HCT116 (cell line): ENCODE results near the gene SPTLC3. TPM values are rescaled to one million over a fixed set of nuclear protein-coding genes. Genes with fewer than 3 reads are reported as not detected.

Source experiments
- ATAC-seq: fragments of 200-7000 bp; cut with Tn5 transposase; 2 replicates; pipeline ENCODE4 v1.9.1; 2020; ENCODE audit warnings: mild to moderate bottlenecking, moderate library complexity
- BruUV-seq: library from RNA; stranded (reverse); fragments of 400-500 nt; replicated peaks from 2 replicates; lab custom pipeline; 2021; lab: Mats Ljungman, UMichigan
- CTCF ChIA-PET: fragments of 300-600 bp; sonication (Branson Sonifier 250); formaldehyde crosslinking; loops from one replicate; lab custom pipeline; 2021; ENCODE audit warnings: antibody characterized with exemption; lab: Charles Lee
- POLR2A ChIA-PET: fragments of 300-600, 350-600 bp; sonication (Branson Sonifier 250); formaldehyde crosslinking; loops from one replicate; lab custom pipeline; 2021; ENCODE audit warnings: antibody characterized with exemption; lab: Charles Lee
- RAD21 ChIA-PET, 2 experiments: fragments of 300-600 bp; sonication (Branson Sonifier 250); formaldehyde crosslinking; loops; one replicate each; lab custom pipeline; 2023; ENCODE audit warnings: low total read pairs in 2 of 2; ENCODE audit not compliant: uncharacterized antibody in 2 of 2, unreplicated experiment in 2 of 2, low non-redundant PET in 1 of 2; lab: Charles Lee
- DNase-seq: peaks from one replicate; pipeline ENCODE4 v3.0.0-alpha.2; 2010; ENCODE audit warnings: low read depth, low spot score
- H2AFZ ChIP-seq: fragments of 200-600 bp; shearing (Covaris generic), sonication (generic); 2 replicates; pipeline ENCODE4 v1.6.1; 2017; ENCODE audit warnings: low read depth, mixed run types, mixed read lengths, antibody characterized with exemption, low read length; ENCODE audit not compliant: poor library complexity, severe bottlenecking
- H3K27ac ChIP-seq: 2 replicates; pipeline ENCODE4 v1.5.1; 2012; ENCODE audit warnings: low read depth, low read length
- H3K27me3 ChIP-seq: fragments of 200-600 bp; sonication (generic); 2 replicates; pipeline ENCODE4 v1.6.1; 2016; ENCODE audit warnings: mixed run types, low read length, mixed read lengths; ENCODE audit not compliant: insufficient read depth
- H3K36me3 ChIP-seq, 2 experiments: fragments of 200-500 bp in 1 of 2; fragments of 200-600 bp in 1 of 2; sonication (Bioruptor generic) in 1 of 2; sonication (generic) in 1 of 2; 2 replicates each; pipeline versions ENCODE4 v1.5.1 to v1.6.1; 2014 to 2016; ENCODE audit warnings: low read length in 2 of 2, inconsistent platforms in 1 of 2, mixed read lengths in 1 of 2, mixed run types in 1 of 2; ENCODE audit not compliant: insufficient read depth in 2 of 2, control insufficient read depth in 1 of 2
- H3K4me1 ChIP-seq, 2 experiments: fragments of 200-600 bp in 1 of 2; sonication (generic) in 1 of 2; 2 replicates each; pipeline versions ENCODE4 v1.5.1 to v1.6.1; 2012 to 2017; ENCODE audit warnings: low read length in 2 of 2, inconsistent platforms in 1 of 2, mild to moderate bottlenecking in 1 of 2, mixed read lengths in 1 of 2, mixed run types in 1 of 2, moderate library complexity in 1 of 2; ENCODE audit not compliant: insufficient read depth in 2 of 2, control insufficient read depth in 1 of 2
- H3K4me2 ChIP-seq: fragments of 200-600 bp; sonication (generic); 2 replicates; pipeline ENCODE4 v1.6.1; 2017; ENCODE audit warnings: mixed run types, low read length, mixed read lengths
- H3K4me3 ChIP-seq, 2 experiments: fragments of 200-600 bp in 1 of 2; sonication (generic) in 1 of 2; replicated peaks in 1 of 2; 2 replicates each; pipeline ENCODE4 v1.5.1; 2011 to 2016; ENCODE audit warnings: low read length in 2 of 2, control low read depth in 1 of 2, low read depth in 1 of 2, mild to moderate bottlenecking in 1 of 2, mixed read lengths in 1 of 2, mixed run types in 1 of 2
- H3K79me2 ChIP-seq: fragments of 200-600 bp; sonication (generic); 2 replicates; pipeline ENCODE4 v1.6.1; 2017; ENCODE audit warnings: mild to moderate bottlenecking, mixed run types, low read length, moderate library complexity, mixed read lengths; ENCODE audit not compliant: insufficient read depth
- H3K9ac ChIP-seq: fragments of 200-600 bp; sonication (generic); 2 replicates; pipeline ENCODE4 v1.6.1; 2016; ENCODE audit warnings: low read length, mixed read lengths
- H3K9me2 ChIP-seq: fragments of 200-600 bp; sonication (generic), shearing (Covaris generic); 2 replicates; pipeline ENCODE4 v1.6.1; 2017; ENCODE audit warnings: mixed run types, mild to moderate bottlenecking, moderate library complexity; ENCODE audit not compliant: insufficient read depth
- H3K9me3 ChIP-seq, 2 experiments: fragments of 200-500 bp in 1 of 2; fragments of 200-600 bp in 1 of 2; sonication (Bioruptor generic) in 1 of 2; sonication (generic) in 1 of 2; 2 replicates each; pipeline ENCODE4 v1.6.1; 2014 to 2017; ENCODE audit warnings: low read length in 2 of 2, mixed read lengths in 2 of 2, inconsistent platforms in 1 of 2, low read depth in 1 of 2, mild to moderate bottlenecking in 1 of 2, mixed run types in 1 of 2, moderate library complexity in 1 of 2; ENCODE audit not compliant: control insufficient read depth in 1 of 2, insufficient read depth in 1 of 2
- H4K20me1 ChIP-seq: fragments of 200-600 bp; sonication (generic), shearing (Covaris generic); 2 replicates; pipeline ENCODE4 v1.6.1; 2017; ENCODE audit warnings: mixed run types, mild to moderate bottlenecking, moderate library complexity; ENCODE audit not compliant: insufficient read depth
- CBX3 ChIP-seq: IDR thresholded peaks from 2 replicates; pipeline ENCODE4 v1.6.1; 2012; ENCODE audit warnings: low read depth
- EZH2 ChIP-seq: fragments of 200-600 bp; sonication (generic); IDR thresholded peaks from 2 replicates; pipeline ENCODE4 v1.6.1; 2017; ENCODE audit warnings: antibody characterized with exemption, mixed run types
- EZH2phosphoT487 ChIP-seq: fragments of 200-600 bp; IDR thresholded peaks from 2 replicates; pipeline ENCODE4 v1.6.1; 2018; ENCODE audit warnings: antibody characterized with exemption, borderline replicate concordance
- FOSL1 ChIP-seq: IDR thresholded peaks from 2 replicates; pipeline ENCODE4 v1.6.1; 2012; ENCODE audit warnings: low read depth
- JUND ChIP-seq: IDR thresholded peaks from 2 replicates; pipeline ENCODE4 v1.6.1; 2012
- MAX ChIP-seq: IDR thresholded peaks from 2 replicates; pipeline ENCODE4 v1.6.1; 2012
- POLR2A ChIP-seq: IDR thresholded peaks from 2 replicates; pipeline ENCODE4 v1.7.0; 2011; ENCODE audit warnings: borderline replicate concordance; ENCODE audit not compliant: insufficient read depth, insufficient read length; ENCODE audit errors: extremely low read depth
- RAD21 ChIP-seq: IDR thresholded peaks from 2 replicates; pipeline ENCODE4 v1.6.1; 2012; ENCODE audit warnings: low read depth, mild to moderate bottlenecking
- REST ChIP-seq: IDR thresholded peaks from 2 replicates; pipeline ENCODE4 v1.6.1; 2012; ENCODE audit warnings: low read depth
- YY1 ChIP-seq: IDR thresholded peaks from 2 replicates; pipeline ENCODE4 v1.6.1; 2011; ENCODE audit warnings: low read length, low read depth, moderate library complexity, mild to moderate bottlenecking; ENCODE audit not compliant: insufficient replicate concordance; ENCODE audit errors: extremely low read depth
- ZBTB33 ChIP-seq: IDR thresholded peaks from 2 replicates; pipeline ENCODE4 v1.6.1; 2011; ENCODE audit warnings: mild to moderate bottlenecking, low read length, moderate library complexity; ENCODE audit not compliant: insufficient replicate concordance; ENCODE audit errors: extremely low read depth
- intact Hi-C: fragments of 100-400 bp; cut with micrococcal nuclease; formaldehyde crosslinking; loops from 2 replicates; pipeline ENCODE4 v1.10.0; 2022
- total RNA-seq: library from RNA; stranded (reverse); gene quantifications from one replicate; pipeline ENCODE4 v1.2.1, GENCODE V29; 2021; ENCODE audit not compliant: unreplicated experiment
- TF ChIP-seq, protein P1 (sequence below): IDR thresholded peaks from 2 replicates; pipeline ENCODE4 v1.6.1; 2012
- TF ChIP-seq, protein P2 (sequence below), 3 experiments: fragments of 200-600 bp in 1 of 3; sonication (generic) in 1 of 3; IDR thresholded peaks in 2 of 3; conservative IDR thresholded peaks in 1 of 3; 2 replicates each; pipeline ENCODE4 v1.5.1; 2012 to 2017; ENCODE audit warnings: low read depth in 2 of 3, low read length in 2 of 3, antibody characterized with exemption in 1 of 3, borderline replicate concordance in 1 of 3, control low read depth in 1 of 3, mild to moderate bottlenecking in 1 of 3, mixed read lengths in 1 of 3, mixed run types in 1 of 3, moderate library complexity in 1 of 3; ENCODE audit not compliant: insufficient read depth in 1 of 3

SPTLC3 gene
- total RNA-seq, 1 experiment from 2014 or later, result not detected

- no peaks in the 10 kb centered on the region for H3K79me2 ChIP-seq
- H2AFZ ChIP-seq, result no peak overlapping the region
- RAD21 ChIA-PET, result no interaction called here
- no peaks in the 10 kb centered on the region for H3K9me3 ChIP-seq
- H3K27ac ChIP-seq, result no peak overlapping the region
- no peak overlapping the region for H3K9ac ChIP-seq
- intact Hi-C loops, result loop anchor here (1.0 to 10.0 kb wide), 6 partner anchors 144 to 936 kb away; partner anchors contain the start of gene NDUFAF5
- no peaks in the 10 kb centered on the region for H3K36me3 ChIP-seq
- TF ChIP-seq, protein P1, sequence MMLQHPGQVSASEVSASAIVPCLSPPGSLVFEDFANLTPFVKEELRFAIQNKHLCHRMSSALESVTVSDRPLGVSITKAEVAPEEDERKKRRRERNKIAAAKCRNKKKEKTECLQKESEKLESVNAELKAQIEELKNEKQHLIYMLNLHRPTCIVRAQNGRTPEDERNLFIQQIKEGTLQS, result no peak
- TF ChIP-seq MAX (no peak), JUND (no peak), REST (no peak), CBX3 (no peak), EZH2phosphoT487 (no peak), YY1 (no peak), ZBTB33 (no peak), POLR2A (no peak), EZH2 (no peak), FOSL1 (no peak), RAD21 (no peak)
- TF ChIP-seq, protein P2, sequence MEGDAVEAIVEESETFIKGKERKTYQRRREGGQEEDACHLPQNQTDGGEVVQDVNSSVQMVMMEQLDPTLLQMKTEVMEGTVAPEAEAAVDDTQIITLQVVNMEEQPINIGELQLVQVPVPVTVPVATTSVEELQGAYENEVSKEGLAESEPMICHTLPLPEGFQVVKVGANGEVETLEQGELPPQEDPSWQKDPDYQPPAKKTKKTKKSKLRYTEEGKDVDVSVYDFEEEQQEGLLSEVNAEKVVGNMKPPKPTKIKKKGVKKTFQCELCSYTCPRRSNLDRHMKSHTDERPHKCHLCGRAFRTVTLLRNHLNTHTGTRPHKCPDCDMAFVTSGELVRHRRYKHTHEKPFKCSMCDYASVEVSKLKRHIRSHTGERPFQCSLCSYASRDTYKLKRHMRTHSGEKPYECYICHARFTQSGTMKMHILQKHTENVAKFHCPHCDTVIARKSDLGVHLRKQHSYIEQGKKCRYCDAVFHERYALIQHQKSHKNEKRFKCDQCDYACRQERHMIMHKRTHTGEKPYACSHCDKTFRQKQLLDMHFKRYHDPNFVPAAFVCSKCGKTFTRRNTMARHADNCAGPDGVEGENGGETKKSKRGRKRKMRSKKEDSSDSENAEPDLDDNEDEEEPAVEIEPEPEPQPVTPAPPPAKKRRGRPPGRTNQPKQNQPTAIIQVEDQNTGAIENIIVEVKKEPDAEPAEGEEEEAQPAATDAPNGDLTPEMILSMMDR (IDR thresholded peaks at IDR 0.05 in 2 of 3, conservative IDR thresholded peaks at IDR 0.05 in 1 of 3; ENCODE audit: borderline replicate concordance in 1 of 3, insufficient read depth in 1 of 3, low read depth in 2 of 3, low read length in 2 of 3), result no peak
- H3K4me1 ChIP-seq, result no peaks in the 10 kb centered on the region
- H3K4me3 ChIP-seq, result no peak overlapping the region
- peaks cover 19% of the 10 kb centered on the region for H3K27me3 ChIP-seq
- H4K20me1 ChIP-seq, result no peaks in the 10 kb centered on the region
- BruUV-seq, result no TSS peak
- CTCF ChIA-PET, result interaction anchor here (0.7 to 3.2 kb wide), 3 partner anchors 8 to 143 kb away, joined by 3 to 15 read pairs (median 9); no protein-coding TSS in a partner anchor
- POLR2A ChIA-PET, result no interaction called here
- no peak for DNase-seq
- H3K9me2 ChIP-seq, result no peaks in the 10 kb centered on the region
- ATAC-seq, result no peak
- H3K4me2 ChIP-seq, result no peak overlapping the region
Measured at GRCh38 chr20:13118676-13119075, 109.9 kb downstream of the SPTLC3 start.
